Non-pigmented ciliary epithelial cell (primary cell): ENCODE results near the gene TTL.
"Not testable (repeated sequence)": the region's sequence is repeated elsewhere in the genome, so short reads cannot be mapped to it uniquely, and the experiment has no call there.

Experiments used
- DNase-seq: peaks from one replicate; pipeline ENCODE4 v3.0.0-alpha.2; 2010; ENCODE audit warnings: low read depth

TTL gene

DNA sequence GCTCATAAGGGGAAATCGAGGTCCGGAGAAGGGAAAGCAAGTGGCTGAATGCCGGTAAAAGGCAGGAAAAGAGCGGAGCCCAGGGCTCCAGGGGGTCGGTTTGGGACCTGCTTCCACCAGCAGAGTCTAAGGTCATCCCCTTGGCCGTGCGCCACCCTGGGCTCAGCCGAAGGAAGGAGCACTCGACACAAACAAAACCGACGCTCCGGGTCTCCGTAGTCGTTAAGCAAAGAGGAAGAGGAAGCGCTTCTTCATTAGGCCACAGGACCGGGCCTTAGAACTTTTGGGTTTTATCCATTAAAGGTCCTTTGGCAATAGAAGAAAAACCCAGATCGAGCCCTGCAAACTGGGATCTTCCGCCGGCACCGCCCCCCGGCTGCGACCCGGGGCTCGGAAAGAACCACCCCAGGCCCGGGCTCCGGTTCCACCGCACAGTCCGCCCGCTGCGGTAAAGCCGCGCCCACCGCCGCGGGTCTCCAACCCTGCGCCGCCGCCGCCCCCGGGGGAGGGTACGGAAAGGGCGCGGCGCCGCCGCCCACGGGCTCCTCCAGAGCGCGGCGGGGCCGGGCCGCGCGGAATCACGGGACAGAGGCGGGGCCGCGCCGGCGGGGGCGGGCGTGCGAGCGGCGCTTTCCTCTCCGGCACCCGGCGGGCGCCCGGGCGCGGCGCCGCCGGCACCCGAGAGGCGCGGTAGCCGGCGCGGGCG lies at the start of gene TTL:
Gene TTL, plus strand, starts transcription at position 629 of the 706 bp plus-strand sequence. CDS start 189 bp downstream, outside the sequence.
- no peak for DNase-seq

DNA sequence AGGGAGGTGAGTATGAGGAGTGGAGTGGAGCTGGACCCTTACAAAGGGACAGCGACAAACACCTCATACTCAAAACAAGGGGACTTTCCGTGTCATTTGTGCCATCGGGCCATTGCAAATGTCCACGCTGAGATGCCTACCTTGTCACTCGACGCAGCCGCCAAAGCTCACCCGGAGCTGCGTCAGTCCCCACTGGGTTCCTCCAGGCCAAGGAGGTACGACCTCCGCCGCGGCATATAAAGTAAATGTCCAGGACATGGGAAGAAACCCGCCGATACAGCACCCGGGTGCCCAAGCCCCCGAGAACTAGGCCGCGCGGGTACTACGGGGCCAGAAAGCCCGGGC lies 49.6 kb upstream of the TTL start:
- not testable (repeated sequence) for DNase-seq

DNA sequence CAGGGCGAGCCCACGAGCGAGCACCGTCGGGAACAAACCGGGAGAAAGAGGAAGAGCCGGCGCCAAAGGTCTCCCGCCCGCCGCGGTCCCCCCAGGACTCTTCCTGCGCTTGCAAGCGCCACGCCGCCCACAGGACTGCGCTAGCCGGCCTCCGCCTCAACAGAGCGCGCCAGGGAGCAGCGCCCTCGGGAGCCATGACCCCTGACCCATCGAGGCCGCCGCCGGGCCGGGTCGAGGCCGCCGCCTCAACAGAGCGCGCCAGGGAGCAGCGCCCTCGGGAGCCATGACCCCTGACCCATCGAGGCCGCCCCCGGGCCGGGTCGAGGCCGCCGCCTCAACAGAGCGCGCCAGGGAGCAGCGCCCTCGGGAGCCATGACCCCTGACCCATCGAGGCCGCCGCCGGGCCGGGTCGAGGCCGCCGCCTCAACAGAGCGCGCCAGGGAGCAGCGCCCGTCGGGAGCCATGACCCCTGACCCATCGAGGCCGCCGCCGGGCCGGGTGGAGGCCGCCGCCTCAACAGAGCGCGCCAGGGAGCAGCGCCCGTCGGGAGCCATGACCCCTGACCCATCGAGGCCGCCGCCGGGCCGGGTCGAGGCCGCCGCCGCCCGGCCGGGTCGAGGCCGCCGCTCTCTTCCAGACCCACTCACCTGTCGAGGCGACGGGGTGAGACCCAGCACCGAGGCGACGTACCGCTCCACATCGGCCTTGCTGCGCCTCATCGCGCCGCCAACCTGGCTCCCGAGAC lies 49.0 kb upstream of the TTL start:
- DNase-seq: not testable (repeated sequence)

DNA sequence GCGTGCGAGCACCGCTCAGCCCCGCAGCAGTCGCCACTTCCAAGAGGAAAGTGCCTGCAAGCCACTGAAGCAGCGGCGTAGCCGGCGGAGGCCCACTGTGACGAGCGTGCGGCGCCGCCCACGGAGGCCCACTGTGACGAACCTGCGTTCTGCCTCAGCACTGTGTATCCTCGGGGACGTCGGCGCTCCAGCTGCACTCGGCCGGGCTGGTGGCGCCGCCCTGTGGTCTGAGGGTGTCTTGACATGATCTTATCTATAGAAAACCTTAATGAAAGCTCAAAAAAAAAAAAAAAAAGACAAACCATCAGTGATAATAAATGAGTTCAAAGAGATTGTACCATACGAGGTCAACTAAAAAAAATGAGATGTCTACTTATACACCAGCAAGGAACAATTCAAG lies 48.5 kb upstream of the TTL start, which contains the start of gene RGPD8:
Gene RGPD8, minus strand, starts transcription at position 166 of the 400 bp plus-strand sequence. CDS start 192 bp downstream, outside the sequence.
- peak; percentile 34 for DNase-seq

DNA sequence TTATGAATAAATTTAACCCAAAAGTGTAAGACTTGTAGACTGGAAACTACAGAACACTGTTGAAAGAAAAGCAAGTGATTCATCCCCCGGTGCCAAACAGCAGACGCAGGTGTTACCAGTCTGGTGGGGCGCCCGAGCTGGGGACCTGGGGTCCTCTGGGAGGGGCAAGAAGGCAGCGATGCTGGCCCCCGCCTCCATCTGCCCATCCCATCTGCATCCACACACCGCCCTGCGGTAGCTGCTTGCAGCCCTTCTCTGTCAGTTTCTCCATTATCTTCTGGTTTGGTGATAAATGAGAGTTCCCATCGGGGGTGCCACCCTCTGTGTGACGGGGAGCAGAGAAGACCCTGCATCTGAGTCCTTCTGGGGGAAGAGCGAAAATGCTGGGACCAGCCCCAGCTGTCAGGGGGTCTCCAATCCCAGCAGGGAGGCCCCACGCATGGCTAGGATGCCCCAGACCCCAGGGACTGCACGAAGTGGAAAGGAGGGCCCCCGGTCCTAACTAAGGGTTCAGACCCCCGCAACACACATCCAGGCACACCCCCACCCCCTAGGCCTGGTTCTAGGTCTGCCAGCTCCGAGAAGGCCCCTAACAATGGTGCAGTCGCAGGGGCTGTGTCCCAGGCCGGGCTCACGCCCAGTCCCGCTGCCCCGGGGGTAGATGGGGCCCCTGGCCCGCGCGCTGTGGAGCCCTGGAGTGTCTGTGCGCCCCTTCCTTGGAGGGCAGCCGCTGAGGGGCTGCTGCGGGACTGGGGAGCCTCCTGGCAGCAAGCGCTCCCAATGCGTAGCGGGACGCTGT lies 47.8 kb upstream of the TTL start:
- no peak for DNase-seq

DNA sequence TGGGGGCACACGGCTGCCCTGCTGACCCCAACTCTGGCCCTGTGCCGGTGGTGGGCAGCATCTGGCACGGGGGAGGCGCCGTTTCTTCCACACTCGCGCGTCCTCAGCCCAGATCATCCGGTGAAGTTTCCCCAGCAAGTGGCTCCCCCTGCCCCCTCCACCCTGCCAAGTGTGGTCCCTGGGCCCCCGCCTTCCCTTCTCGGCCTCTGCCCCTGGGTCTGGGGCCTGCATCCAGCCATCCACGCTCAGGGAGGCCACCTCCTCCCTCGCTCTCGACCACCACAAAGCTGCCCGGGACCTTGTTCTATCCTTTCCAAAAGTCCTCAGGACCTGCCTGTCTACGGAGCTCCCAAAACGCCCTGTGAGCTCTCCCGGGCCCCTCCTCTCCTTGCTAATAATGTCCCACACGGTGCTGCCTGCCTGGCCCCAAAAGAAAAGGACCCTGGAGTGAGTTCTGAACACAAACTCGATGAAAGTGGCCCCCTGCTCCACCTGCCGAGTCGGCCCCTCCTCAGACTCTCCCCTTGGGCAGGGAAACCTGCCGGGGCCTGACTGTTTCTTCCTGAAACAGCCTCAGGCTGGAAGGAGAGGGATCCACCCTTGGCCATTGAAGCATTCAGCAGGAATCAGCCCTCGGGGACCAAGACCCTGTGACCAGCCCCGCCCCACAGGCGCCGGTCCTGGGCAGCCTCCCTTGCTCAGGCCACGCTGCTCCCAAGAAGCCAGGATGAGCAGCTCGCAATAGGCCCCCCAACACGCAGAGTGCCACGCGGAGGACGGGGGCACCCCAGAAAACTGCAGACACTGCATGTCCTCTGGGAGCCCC lies 46.9 kb upstream of the TTL start:
- DNase-seq: not testable (repeated sequence)

DNA sequence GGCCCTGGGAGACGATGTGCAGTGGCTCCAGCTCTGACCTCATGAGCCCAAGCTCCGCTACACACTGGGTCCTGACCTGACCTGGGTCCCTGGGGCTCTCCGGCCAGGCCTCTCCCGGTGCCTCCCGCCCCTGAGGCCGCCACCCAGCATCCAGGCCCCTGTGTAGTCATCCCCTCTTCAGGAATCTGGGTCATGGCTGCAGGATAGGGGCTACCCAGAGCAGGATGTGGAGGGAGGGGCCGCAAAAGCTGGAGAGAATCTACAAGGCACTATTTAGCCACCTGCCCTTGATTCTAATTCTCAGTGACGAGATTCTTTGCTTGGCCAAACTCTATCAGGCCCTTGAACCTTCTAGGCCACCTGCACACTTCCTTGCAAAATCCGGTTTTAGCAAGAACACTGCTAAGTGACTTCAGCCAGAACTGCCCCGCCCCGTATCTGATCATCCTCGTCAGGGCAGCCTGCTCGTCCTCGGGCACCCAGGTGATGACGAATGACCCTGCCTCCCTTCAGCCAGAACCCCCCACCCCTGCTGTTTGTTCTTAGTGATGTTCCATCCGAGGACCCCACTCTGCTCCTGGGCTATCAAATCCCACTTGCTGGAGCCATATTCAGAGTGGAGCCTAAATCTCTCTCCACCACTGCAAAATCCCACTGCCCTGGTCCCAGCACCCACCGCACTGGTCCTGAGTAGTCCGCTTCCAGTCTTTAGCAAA lies 46.1 kb upstream of the TTL start:
- DNase-seq: not testable (repeated sequence)

DNA sequence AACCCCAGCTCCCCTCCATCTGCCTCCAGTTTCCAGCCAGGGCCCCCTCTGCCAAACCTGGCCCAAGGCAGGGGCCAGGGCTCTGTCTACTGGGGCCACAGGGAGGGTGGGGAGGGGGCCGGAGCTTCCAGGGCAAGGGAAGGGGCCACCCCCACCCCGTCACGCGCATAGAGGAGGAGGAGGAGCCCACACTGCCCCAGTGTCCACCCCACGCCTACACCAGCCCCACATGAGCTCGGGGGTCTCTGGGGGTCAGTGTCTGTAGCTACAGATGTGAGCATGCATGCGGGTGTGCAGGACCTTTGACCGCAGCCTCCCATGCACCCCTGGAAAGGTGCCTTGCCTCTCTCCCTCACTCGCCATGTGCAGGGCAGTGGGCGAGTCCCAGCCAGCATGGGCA lies 45.0 kb upstream of the TTL start:
- not testable (repeated sequence) for DNase-seq

DNA sequence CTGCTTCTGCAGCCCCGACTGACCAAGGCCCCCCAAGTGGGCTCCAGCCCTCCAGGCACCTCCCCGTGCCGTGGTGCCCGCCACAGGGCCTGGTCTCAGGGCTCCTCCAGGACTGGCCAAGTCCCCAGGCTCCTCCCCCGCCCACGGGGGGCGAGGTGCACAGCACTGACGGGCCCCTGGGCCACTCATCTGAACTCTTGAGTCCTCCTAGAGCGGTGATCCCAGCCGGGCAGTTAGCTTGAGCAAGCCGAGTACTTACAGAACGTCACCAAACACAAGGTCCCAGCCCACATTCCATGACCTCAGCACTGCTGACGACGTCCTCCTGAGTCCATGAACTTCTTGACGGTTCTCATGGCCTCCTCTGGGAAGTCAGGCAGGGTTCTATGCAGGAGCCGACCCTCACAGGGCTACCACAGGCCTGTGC lies 44.5 kb upstream of the TTL start:
- not testable (repeated sequence) for DNase-seq

DNA sequence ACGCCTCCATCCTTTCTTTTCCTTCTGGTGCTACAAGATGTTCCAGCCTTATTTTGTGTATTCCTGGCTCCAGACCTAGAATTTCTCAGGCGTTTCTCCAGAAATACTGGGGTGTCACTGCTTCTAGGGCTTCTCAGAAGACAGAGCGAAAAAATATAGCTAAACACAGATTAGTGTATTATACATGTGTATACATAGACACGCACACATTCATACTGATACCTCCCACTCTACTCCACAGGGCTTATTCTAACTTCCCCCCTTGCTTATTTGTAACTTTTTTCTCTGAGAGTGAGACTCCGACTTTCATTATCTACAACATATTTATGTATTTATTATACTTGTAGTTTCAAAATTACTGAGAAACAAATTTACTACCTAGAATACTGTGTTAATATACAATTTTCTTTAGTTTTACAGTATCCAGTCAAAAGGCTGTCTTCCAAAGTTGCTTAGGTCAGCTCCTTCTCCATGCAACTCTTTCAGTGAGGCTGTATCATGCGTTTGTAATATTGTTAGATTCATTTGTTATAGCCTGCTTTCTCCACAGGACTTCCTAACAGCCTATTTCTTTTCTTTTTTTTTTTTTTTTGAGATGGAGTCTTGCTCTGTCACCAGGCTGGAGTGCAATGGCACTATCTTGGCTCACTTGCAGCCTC lies 43.2 kb upstream of the TTL start:
- DNase-seq: not testable (repeated sequence)

DNA sequence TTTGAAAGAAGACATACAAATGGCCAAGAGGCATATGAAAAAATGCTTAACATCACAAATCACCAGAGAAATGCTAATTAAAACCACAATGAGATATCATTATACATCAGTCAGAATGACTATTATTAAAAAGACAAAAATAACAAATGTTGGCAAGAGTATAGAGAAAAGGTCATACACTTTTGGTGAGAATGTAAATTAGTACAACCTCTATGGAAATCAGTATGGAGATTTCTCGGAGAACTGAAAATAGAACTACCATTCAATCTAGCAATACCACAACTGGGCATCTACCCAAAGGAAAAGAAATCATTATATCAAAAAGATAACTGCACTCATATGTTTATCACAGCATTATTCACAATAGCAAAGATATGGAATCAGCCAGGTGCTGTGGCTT lies 37.7 kb upstream of the TTL start:
- not testable (repeated sequence) for DNase-seq

DNA sequence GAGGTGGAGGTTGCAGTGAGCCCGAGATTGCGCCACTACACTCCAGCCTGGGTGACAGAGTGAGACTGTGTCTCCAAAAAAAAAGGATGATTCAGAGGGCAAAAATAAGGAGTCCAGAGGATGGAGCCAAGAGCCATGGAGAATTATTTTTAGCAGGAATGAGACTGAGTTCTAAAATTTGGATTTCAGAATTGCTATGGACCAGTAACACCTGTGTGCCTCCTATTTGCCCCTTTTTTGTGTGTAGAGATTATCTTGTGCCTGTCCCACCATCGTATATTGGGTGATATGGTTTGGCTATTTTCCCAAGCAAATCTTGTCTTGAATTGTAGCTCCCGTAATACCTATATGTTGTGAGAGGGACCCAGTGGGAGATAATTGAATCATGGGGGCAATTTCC lies 32.1 kb upstream of the TTL start:
- no peak for DNase-seq

DNA sequence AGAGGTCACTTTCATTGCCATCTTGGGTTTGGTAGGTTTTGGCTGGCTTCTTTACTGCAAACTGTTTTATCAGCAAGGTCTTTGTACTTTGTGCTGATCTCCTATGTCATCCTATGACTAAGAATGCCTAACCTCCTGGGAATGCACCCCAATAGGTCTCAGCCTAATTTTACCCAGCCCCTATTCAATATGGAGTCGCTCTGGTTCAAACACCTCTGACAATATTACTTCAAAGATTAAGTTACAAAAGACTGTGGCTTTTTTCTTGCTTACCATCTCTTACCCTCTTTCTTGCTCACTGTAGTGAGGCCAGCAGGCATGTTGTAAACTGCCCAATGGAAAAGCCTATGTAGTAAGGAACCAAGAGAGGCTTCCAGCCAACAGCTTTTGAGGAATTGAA lies 30.6 kb upstream of the TTL start:
- no peak for DNase-seq

DNA sequence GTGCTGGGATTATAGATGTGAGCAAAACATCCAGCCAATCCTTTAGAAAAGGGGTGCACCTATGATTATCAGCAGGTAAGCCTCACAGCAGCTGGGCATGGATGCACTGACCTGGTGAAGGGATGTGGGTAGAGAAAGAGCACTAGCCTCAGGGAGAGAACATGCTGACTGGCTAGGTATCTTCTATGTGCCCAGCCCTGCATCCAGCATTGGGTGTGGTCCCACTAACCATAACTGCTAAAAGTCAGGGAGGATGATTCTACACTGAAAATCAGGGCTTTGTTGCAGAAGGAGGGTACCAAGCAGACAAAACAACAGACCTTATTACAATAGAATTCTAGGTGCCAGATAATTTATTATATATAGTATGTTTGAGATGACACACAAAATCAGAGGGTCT lies 27.4 kb upstream of the TTL start:
- DNase-seq: no peak

DNA sequence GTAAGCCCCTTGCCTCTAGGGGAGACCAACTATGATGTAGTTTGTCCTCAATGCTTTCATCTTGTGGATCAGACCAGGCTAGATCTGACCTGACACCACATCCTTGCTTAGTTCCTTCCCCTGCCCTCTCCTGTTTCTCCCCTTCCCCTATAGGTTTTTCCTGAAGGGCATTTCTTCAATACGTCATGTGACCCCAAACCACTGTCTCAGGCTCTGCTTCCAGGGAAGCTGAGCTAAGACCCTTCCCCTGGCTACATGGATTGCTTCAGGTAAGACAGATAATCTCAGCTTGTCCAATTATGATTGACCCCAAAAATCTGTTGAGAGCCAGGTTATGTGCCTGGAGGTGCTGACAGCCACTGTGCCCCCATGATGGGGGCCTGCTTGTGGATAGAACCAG lies 22.6 kb upstream of the TTL start:
- no peak for DNase-seq

DNA sequence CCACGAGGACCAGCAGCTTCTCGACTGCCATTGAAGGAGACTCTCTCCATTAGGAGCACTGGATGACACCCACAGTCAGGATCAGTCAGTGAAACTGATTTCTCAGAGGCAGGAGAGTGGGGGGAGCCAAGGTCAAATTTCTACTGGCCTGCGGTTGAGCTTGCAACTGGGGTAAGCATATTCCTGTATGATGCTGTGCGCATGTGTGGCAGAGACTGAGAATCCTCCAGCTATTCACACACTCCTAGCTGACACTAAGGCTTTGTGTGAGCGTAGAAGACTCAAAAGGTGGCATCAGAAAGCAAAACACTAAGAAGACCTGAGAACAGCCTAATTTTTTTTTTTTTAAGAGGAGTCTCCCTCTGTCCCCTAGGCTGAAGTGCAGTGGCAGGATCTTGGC lies 19.8 kb upstream of the TTL start:
- DNase-seq: no peak

DNA sequence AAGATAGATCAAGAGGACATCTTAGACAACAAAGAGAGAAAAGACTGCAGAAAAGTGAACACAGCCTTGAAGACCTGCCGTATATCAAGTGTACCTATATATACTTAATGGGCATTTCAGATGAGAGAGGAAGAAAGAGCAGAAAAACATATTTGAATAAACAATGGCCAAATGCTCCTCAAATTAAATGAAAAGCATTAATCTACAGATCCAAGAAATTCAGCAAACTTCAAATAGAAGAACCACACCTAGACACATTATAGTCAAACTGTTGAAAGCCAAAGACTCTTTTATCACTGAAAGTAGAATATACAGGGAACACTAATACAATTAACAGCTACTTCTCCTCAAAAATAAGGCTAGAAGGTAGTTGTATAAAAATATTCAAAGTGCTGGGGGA lies 18.7 kb upstream of the TTL start:
- no peak for DNase-seq

DNA sequence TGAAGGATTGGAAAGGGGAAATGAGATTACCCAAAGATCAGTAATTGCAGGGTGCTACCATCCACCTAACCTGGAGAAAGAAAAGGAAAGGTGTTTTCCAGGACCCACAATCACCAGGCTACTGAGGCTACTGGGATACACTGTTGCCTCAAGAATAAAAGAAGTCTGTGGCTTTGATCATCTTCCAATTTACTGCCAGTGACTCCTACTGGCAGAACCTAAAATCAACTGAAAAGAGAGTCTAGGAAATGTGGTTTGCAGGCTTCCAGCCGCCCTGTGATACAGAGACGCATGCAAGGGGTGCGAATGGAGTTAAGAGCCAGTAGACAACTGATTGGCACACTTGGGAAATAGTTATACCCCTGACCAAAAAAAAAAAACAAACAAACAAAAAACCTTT lies 16.6 kb upstream of the TTL start:
- DNase-seq: no peak

DNA sequence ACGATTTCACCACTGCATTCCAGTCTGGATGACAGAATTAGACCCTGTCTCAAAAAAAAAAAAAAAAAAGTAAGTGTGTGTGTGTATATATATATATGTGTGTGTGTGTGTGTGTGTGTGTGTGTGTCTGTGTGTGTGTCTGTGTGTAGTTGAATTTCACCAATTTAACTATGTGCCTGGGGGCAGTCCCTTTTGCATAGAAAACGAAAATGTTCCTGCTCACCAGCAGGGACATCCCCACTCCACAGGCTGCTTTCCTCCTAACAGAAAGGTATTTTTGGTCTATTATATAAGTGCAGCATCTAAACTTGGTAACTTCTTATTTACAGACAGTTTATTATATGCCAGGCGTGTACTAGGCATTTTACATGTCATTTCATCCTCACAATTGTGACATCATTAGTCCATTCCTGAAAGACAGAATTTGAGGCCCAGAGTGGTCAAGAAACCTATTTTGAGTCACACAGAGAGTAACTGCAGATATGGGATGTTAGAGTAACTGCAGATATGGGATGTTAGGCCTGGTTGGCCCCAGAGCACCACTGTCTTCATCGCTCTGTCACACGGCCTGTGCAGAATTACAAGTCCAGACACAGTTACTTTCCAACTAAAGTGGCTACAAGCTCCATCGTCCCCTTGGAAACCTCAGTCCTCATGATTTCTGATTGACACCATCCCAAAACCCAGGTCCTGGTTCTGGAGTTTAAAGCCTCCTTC lies 9.3 kb upstream of the TTL start:
- no peak for DNase-seq
